PC-3 (cell line): Measurements from ENCODE around the gene VAMP3. TPM values are rescaled to one million over a fixed set of nuclear protein-coding genes. Genes with fewer than 3 reads are reported as not detected.

ENCODE experiments used
- ATAC-seq: fragments of 200-7000 bp; cut with Tn5 transposase; 2 replicates; pipeline ENCODE4 v1.9.1; 2020; ENCODE audit warnings: mild to moderate bottlenecking, moderate library complexity
- BruUV-seq: library from RNA; stranded (reverse); fragments of 400-500 nt; replicated peaks from 2 replicates; lab custom pipeline; 2021; lab: Mats Ljungman, UMichigan
- CTCF ChIA-PET: fragments of 300-600 bp; sonication (Branson Sonifier 250); formaldehyde crosslinking; loops from one replicate; lab custom pipeline; 2022; ENCODE audit warnings: antibody characterized with exemption; lab: Charles Lee
- POLR2A ChIA-PET: fragments of 300-600 bp; sonication (Branson Sonifier 250); formaldehyde crosslinking; loops from one replicate; lab custom pipeline; 2022; ENCODE audit warnings: antibody characterized with exemption; ENCODE audit not compliant: unreplicated experiment; lab: Charles Lee
- DNase-seq: peaks from one replicate; pipeline ENCODE4 v3.0.0-alpha.2; 2015
- H2AFZ ChIP-seq: fragments of 300-600 bp; sonication (generic); 2 replicates; pipeline ENCODE4 v1.6.0; 2016; ENCODE audit warnings: antibody characterized with exemption, low read length
- H3F3A ChIP-seq: fragments of 300-600 bp; sonication (generic); one replicate; pipeline ENCODE4 v1.6.0; 2017; ENCODE audit warnings: antibody characterized with exemption, low read length, control low read depth, mild to moderate bottlenecking; ENCODE audit not compliant: unreplicated experiment
- H3K27ac ChIP-seq: fragments of 300-600 bp; sonication (generic); 2 replicates; pipeline ENCODE4 v1.5.1; 2016; ENCODE audit warnings: mild to moderate bottlenecking, low read length
- H3K27me3 ChIP-seq: fragments of 300-600 bp; sonication (generic); 2 replicates; pipeline ENCODE4 v1.6.1; 2016; ENCODE audit warnings: low read length, mixed read lengths
- H3K36me3 ChIP-seq: fragments of 300-600 bp; sonication (generic); 2 replicates; pipeline ENCODE4 v1.6.1; 2016; ENCODE audit warnings: low read depth, mixed run types, low read length, mixed read lengths
- H3K4me1 ChIP-seq: fragments of 300-600 bp; sonication (generic); 2 replicates; pipeline ENCODE4 v1.5.1; 2016; ENCODE audit warnings: low read length; ENCODE audit not compliant: insufficient read depth
- H3K4me2 ChIP-seq: fragments of 300-600 bp; sonication (generic); 2 replicates; pipeline ENCODE4 v1.6.0; 2016; ENCODE audit warnings: low read length
- H3K4me3 ChIP-seq: fragments of 300-600 bp; sonication (generic); 2 replicates; pipeline ENCODE4 v1.5.1; 2016; ENCODE audit warnings: mild to moderate bottlenecking, low read length, mixed read lengths
- H3K79me2 ChIP-seq: fragments of 300-600 bp; sonication (generic); 2 replicates; pipeline ENCODE4 v1.6.1; 2017; ENCODE audit warnings: low read length, mixed read lengths
- H3K9ac ChIP-seq: fragments of 300-600 bp; sonication (generic); 2 replicates; pipeline ENCODE4 v1.6.0; 2016; ENCODE audit warnings: mild to moderate bottlenecking, low read length
- H3K9me2 ChIP-seq: fragments of 300-600 bp; sonication (generic); replicated peaks from 2 replicates; pipeline ENCODE4 v1.6.1; 2016; ENCODE audit warnings: mixed run types, low read length, mixed read lengths
- H3K9me3 ChIP-seq: fragments of 300-600 bp; sonication (generic); 2 replicates; pipeline ENCODE4 v1.6.1; 2016; ENCODE audit warnings: low read length, mixed read lengths
- H4K20me1 ChIP-seq: fragments of 300-600 bp; sonication (generic); 2 replicates; pipeline ENCODE4 v1.6.1; 2016; ENCODE audit warnings: low read length, mixed read lengths
- CTCF ChIP-seq: fragments of 300-600 bp; sonication (generic); conservative IDR thresholded peaks from 2 replicates; pipeline ENCODE4 v1.5.1; 2017; ENCODE audit warnings: antibody characterized with exemption, low read depth, mild to moderate bottlenecking, low read length
- EZH2 ChIP-seq: fragments of 300-600 bp; sonication (generic); IDR thresholded peaks from one replicate; pipeline ENCODE4 v1.6.1; 2017; ENCODE audit warnings: antibody characterized with exemption, mild to moderate bottlenecking, low read length; ENCODE audit not compliant: unreplicated experiment
- EZH2phosphoT487 ChIP-seq: fragments of 300-600 bp; sonication (generic); IDR thresholded peaks from 2 replicates; pipeline ENCODE4 v1.6.1; 2018; ENCODE audit warnings: mild to moderate bottlenecking, antibody characterized with exemption, low read length, borderline replicate concordance
- intact Hi-C: fragments of 100-400 bp; cut with micrococcal nuclease; formaldehyde crosslinking; loops from 2 replicates; pipeline ENCODE4 v1.9.0; 2023
- total RNA-seq: library from RNA; depleted of rRNA; stranded (reverse); fragments of >200 nt; gene quantifications from 2 replicates; pipeline ENCODE4 v1.2.3, GENCODE V29; 2014

VAMP3 gene
- total RNA-seq, 1 experiment from 2014 or later = 64.2 TPM

- Histone ChIP-seq H4K20me1 (no peaks in the 10 kb centered on the region), H3K79me2 (no peaks in the 10 kb centered on the region), H3K27ac (no peak overlapping the region), H3K36me3 (no peaks in the 10 kb centered on the region), H3K4me2 (no peak overlapping the region), H3K9me2 (no peaks in the 10 kb centered on the region), H3F3A (no peaks in the 10 kb centered on the region), H3K27me3 (peaks cover 9% of the 10 kb centered on the region; the same call in 1 of the 2 replicates), H3K9ac (no peak overlapping the region), H3K9me3 (no peaks in the 10 kb centered on the region), H3K4me3 (no peak overlapping the region), H2AFZ (no peak overlapping the region), H3K4me1 (no peaks in the 10 kb centered on the region)
- DNase-seq (peak; percentile 15), ATAC-seq (peak; percentile 67)
- intact Hi-C loops = no loop called here
- TF ChIP-seq CTCF = no peak
- no peak for TF ChIP-seq EZH2
- TF ChIP-seq EZH2phosphoT487 = no peak
- ChIA-PET CTCF (no interaction called here), POLR2A (no interaction called here)
- BruUV-seq = no TSS peak
These were observed 25.3 kb upstream of the VAMP3 start for GRCh38 chr1:7745783-7746182.

- Histone ChIP-seq H3K9me2 (no peaks in the 10 kb centered on the region), H2AFZ (no peak overlapping the region), H3K4me1 (no peaks in the 10 kb centered on the region; the same call in 1 of the 2 replicates), H3F3A (no peaks in the 10 kb centered on the region), H3K79me2 (no peaks in the 10 kb centered on the region), H3K27ac (no peak overlapping the region), H3K27me3 (0 out of 2 replicates have a peak, but pooled peaks cover 6% of the 10 kb centered on the region), H3K4me2 (no peak overlapping the region), H3K9me3 (no peaks in the 10 kb centered on the region), H4K20me1 (no peaks in the 10 kb centered on the region), H3K36me3 (no peaks in the 10 kb centered on the region), H3K4me3 (no peak overlapping the region), H3K9ac (no peak overlapping the region)
- DNase-seq (no peak), ATAC-seq (no peak)
- CTCF ChIA-PET = no interaction called here
- TF ChIP-seq EZH2phosphoT487 (no peak), CTCF (no peak), EZH2 (no peak)
- POLR2A ChIA-PET = no interaction called here
- intact Hi-C loops = no loop called here
- no TSS peak for BruUV-seq
These were observed 23.5 kb upstream of the VAMP3 start for GRCh38 chr1:7747605-7748004.

GRCh38 chr1:7749126-7749525, 22.0 kb upstream of the VAMP3 start:
- ATAC-seq (no peak), DNase-seq (no peak)
- ChIA-PET POLR2A (no interaction called here), CTCF (interaction anchor here (0.6 to 0.8 kb wide), 2 partner anchors 27 to 81 kb away, joined by 3 read pairs; no protein-coding TSS in a partner anchor)
- Histone ChIP-seq H2AFZ (no peak overlapping the region), H3K9ac (no peak overlapping the region), H3K27me3 (peaks cover 9% of the 10 kb centered on the region; the same call in 1 of the 2 replicates), H3K9me2 (no peaks in the 10 kb centered on the region), H3K79me2 (no peaks in the 10 kb centered on the region), H3K4me1 (no peaks in the 10 kb centered on the region; the same call in 1 of the 2 replicates), H3K36me3 (no peaks in the 10 kb centered on the region), H3K9me3 (no peaks in the 10 kb centered on the region), H4K20me1 (no peaks in the 10 kb centered on the region), H3F3A (no peaks in the 10 kb centered on the region), H3K27ac (no peak overlapping the region), H3K4me3 (no peak overlapping the region), H3K4me2 (no peak overlapping the region)
- TF ChIP-seq EZH2 = no peak
- TF ChIP-seq EZH2phosphoT487 = no peak
- TF ChIP-seq CTCF = no peak
- intact Hi-C loops = no loop called here
- no TSS peak for BruUV-seq
